GM21737 (cell line): ENCODE measurements around the gene FN1.
A peak's percentile ranks its signal among the peaks of the same experiment; 100 is the strongest.
"Not testable (repeated sequence)": the region's sequence is repeated elsewhere in the genome, so short reads cannot be mapped to it uniquely, and the experiment has no call there.

Experiments
- ATAC-seq: cut with Tn5 transposase; IDR thresholded peaks from one replicate; pipeline ENCODE4 v1.9.1; 2021; ENCODE audit warnings: mild to moderate bottlenecking, moderate library complexity; ENCODE audit not compliant: unreplicated experiment

Gene FN1

GRCh38 chr2:215356334-215356947 lies 79.4 kb downstream of the FN1 start:
- no peak for ATAC-seq

- no peak for ATAC-seq
These were observed 80.1 kb downstream of the FN1 start for GRCh38 chr2:215355801-215356200.

GRCh38 chr2:215354771-215355695 lies 80.8 kb downstream of the FN1 start:
- no peak for ATAC-seq

- ATAC-seq: no peak
These were observed 83.3 kb downstream of the FN1 start for GRCh38 chr2:215352602-215353001.

- ATAC-seq: no peak
These were observed 88.0 kb downstream of the FN1 start for GRCh38 chr2:215347878-215348277.

- no peak for ATAC-seq
These were observed 96.8 kb downstream of the FN1 start for GRCh38 chr2:215338883-215339679.

- ATAC-seq: peak; percentile 69
These were observed 102.8 kb downstream of the FN1 start for GRCh38 chr2:215332872-215333595.

- no peak for ATAC-seq
These were observed 107.8 kb downstream of the FN1 start for GRCh38 chr2:215328066-215328465.

GRCh38 chr2:215324811-215325210 lies 111.1 kb downstream of the FN1 start:
- ATAC-seq: no peak

GRCh38 chr2:215320679-215321078 lies 115.2 kb downstream of the FN1 start:
- ATAC-seq: no peak

- ATAC-seq: no peak
These were observed 115.8 kb downstream of the FN1 start for GRCh38 chr2:215320102-215320501.

GRCh38 chr2:215319500-215319899 lies 116.4 kb downstream of the FN1 start:
- ATAC-seq: no peak

GRCh38 chr2:215316336-215316735 lies 119.5 kb downstream of the FN1 start:
- ATAC-seq: no peak

- no peak for ATAC-seq
These were observed 120.6 kb downstream of the FN1 start for GRCh38 chr2:215315301-215315700.

GRCh38 chr2:215314896-215315295 lies 121.0 kb downstream of the FN1 start:
- ATAC-seq: no peak

- no peak for ATAC-seq
These were observed 122.6 kb downstream of the FN1 start for GRCh38 chr2:215313255-215313613.

GRCh38 chr2:215311625-215312396 lies 124.1 kb downstream of the FN1 start, which contains the start of gene ATIC:
TSS of gene ATIC (plus strand) at chr2:215312059. CDS start at chr2:215312143, 84 bp downstream.
- ATAC-seq: peak; percentile 100

- not testable (repeated sequence) for ATAC-seq
These were observed 124.6 kb downstream of the FN1 start for GRCh38 chr2:215311259-215311624.
